A549 (cell line): Measurements from ENCODE around the gene MAGI2. TPM values are rescaled to one million over a fixed set of nuclear protein-coding genes. Genes with fewer than 3 reads are reported as not detected.

Source experiments
- ATAC-seq, 2 experiments: fragments of 200-7000 bp in 1 of 2; fragments of >200 bp in 1 of 2; cut with Nextera tagmentation in 1 of 2; cut with Tn5 transposase in 1 of 2; 3 replicates each; pipeline versions ENCODE4 v1.8.0 to v1.9.1; 2018 to 2020; ENCODE audit warnings: mild to moderate bottlenecking in 1 of 2, moderate library complexity in 1 of 2
- CTCF ChIA-PET: fragments of 300-600 bp; sonication (Branson Sonifier 250); formaldehyde crosslinking; extraction: SDS; loops from one replicate; lab custom pipeline; 2021; ENCODE audit warnings: antibody characterized with exemption, inconsistent platforms; lab: Yijun Ruan, JAX
- POLR2A ChIA-PET: fragments of 350-600 bp; formaldehyde crosslinking; extraction: SDS; loops from one replicate; lab custom pipeline; 2021; ENCODE audit warnings: antibody characterized with exemption, inconsistent platforms; lab: Yijun Ruan, JAX
- DNase-seq, 2 experiments: peaks; one replicate each; pipeline versions ENCODE4 v3.0.0 to v3.0.0-alpha.2; 2011 to 2016; ENCODE audit warnings: low read depth in 1 of 2, low spot score in 1 of 2
- FAIRE-seq: peaks from 2 replicates; lab custom pipeline; 2011; peaks lifted over from hg19 to GRCh38; lab: Jason Lieb, UNC
- H3K27ac ChIP-seq, 2 experiments: fragments of >200 bp; sonication (Bioruptor Twin); formaldehyde crosslinking; 3 replicates each; pipeline ENCODE4 v1.5.1; 2016 to 2017
- H3K4me1 ChIP-seq: fragments of >200 bp; sonication (Bioruptor Twin); formaldehyde crosslinking; 3 replicates; pipeline ENCODE4 v1.6.1; 2016
- H3K4me2 ChIP-seq: fragments of >200 bp; sonication (Bioruptor Twin); formaldehyde crosslinking; 3 replicates; pipeline ENCODE4 v1.6.1; 2016
- H3K4me3 ChIP-seq: fragments of >200 bp; sonication (Bioruptor Twin); formaldehyde crosslinking; 3 replicates; pipeline ENCODE4 v1.5.1; 2016
- H3K9me3 ChIP-seq: fragments of >200 bp; sonication (Bioruptor Twin); formaldehyde crosslinking; 3 replicates; pipeline ENCODE4 v1.6.1; 2016
- CBX2 ChIP-seq: fragments of 200-600 bp; sonication (generic); IDR thresholded peaks from 2 replicates; pipeline ENCODE4 v1.6.1; 2016; ENCODE audit warnings: low read depth, mild to moderate bottlenecking, borderline replicate concordance
- EHF ChIP-seq: fragments of 250-450 bp; sonication (Bioruptor Pico); IDR thresholded peaks from 2 replicates; pipeline ENCODE4 v1.5.0; 2020; ENCODE audit warnings: mild to moderate bottlenecking
- ESRRA ChIP-seq: fragments of 150-350 bp; IDR thresholded peaks from 2 replicates; pipeline ENCODE4 v1.6.1; 2014; ENCODE audit warnings: mild to moderate bottlenecking, low read length, borderline replicate concordance
- HEYL ChIP-seq: fragments of 250-450 bp; sonication (Bioruptor Pico); IDR thresholded peaks from 2 replicates; pipeline ENCODE4 v1.8.0; 2021; ENCODE audit warnings: mild to moderate bottlenecking, moderate library complexity
- HMGXB4 ChIP-seq: fragments of 250-450 bp; sonication (Bioruptor Pico); IDR thresholded peaks from 2 replicates; pipeline ENCODE4 v1.5.0; 2021; ENCODE audit warnings: mild to moderate bottlenecking, moderate library complexity, borderline replicate concordance
- HOXA7 ChIP-seq: fragments of 250-450 bp; sonication (Bioruptor Pico); IDR thresholded peaks from 2 replicates; pipeline ENCODE4 v1.5.0; 2020; ENCODE audit warnings: mild to moderate bottlenecking, moderate library complexity
- HOXB13 ChIP-seq: fragments of 250-450 bp; sonication (Bioruptor Pico); IDR thresholded peaks from 2 replicates; pipeline ENCODE4 v1.5.0; 2020; ENCODE audit warnings: low read depth, mild to moderate bottlenecking, moderate library complexity
- JUN ChIP-seq, 2 experiments: fragments of >200 bp; sonication (Bioruptor Twin); formaldehyde crosslinking; IDR thresholded peaks; 2 replicates in 1 of 2; 3 replicates in 1 of 2; pipeline ENCODE4 v1.6.1; 2016 to 2017
- KDM1A ChIP-seq: fragments of 200-600 bp; sonication (generic); IDR thresholded peaks from 2 replicates; pipeline ENCODE4 v1.6.1; 2016; ENCODE audit warnings: low read depth, mild to moderate bottlenecking
- KDM5A ChIP-seq: fragments of 200-600 bp; sonication (generic); IDR thresholded peaks from 2 replicates; pipeline ENCODE4 v1.6.1; 2016; ENCODE audit warnings: antibody characterized with exemption, mild to moderate bottlenecking
- MAFK ChIP-seq: fragments of 450-650 bp; IDR thresholded peaks from 2 replicates; pipeline ENCODE4 v1.6.1; 2014; ENCODE audit not compliant: partially characterized antibody
- MAX ChIP-seq: IDR thresholded peaks from 2 replicates; pipeline ENCODE4 v1.6.1; 2012
- NPAS2 ChIP-seq: fragments of 250-450 bp; sonication (Bioruptor Pico); IDR thresholded peaks from 2 replicates; pipeline ENCODE4 v1.8.0; 2022; ENCODE audit warnings: mild to moderate bottlenecking, moderate library complexity, borderline replicate concordance
- NR3C1 ChIP-seq: fragments of >200 bp; sonication (Bioruptor Twin); formaldehyde crosslinking; IDR thresholded peaks from 3 replicates; pipeline ENCODE4 v1.6.1; 2017
- PBX3 ChIP-seq: IDR thresholded peaks from 2 replicates; pipeline ENCODE4 v1.6.1; 2012
- PHF8 ChIP-seq: fragments of 200-600 bp; sonication (generic); IDR thresholded peaks from 2 replicates; pipeline ENCODE4 v1.6.1; 2016; ENCODE audit warnings: low read depth, mild to moderate bottlenecking, antibody characterized with exemption, moderate library complexity, borderline replicate concordance
- POLR2A ChIP-seq: IDR thresholded peaks from 2 replicates; pipeline ENCODE4 v1.6.1; 2012; ENCODE audit warnings: mild to moderate bottlenecking, low read length
- RCOR1 ChIP-seq: fragments of 150-350 bp; IDR thresholded peaks from 2 replicates; pipeline ENCODE4 v1.6.1; 2014; ENCODE audit warnings: antibody characterized with exemption, low read length, low read depth
- SREBF2 ChIP-seq: fragments of 450-650 bp; IDR thresholded peaks from 2 replicates; pipeline ENCODE4 v1.6.1; 2014; ENCODE audit warnings: mild to moderate bottlenecking, moderate library complexity
- TP53 ChIP-seq: fragments of 250-450 bp; sonication (Bioruptor Pico); IDR thresholded peaks from 2 replicates; pipeline ENCODE4 v1.5.0; 2021; ENCODE audit warnings: mild to moderate bottlenecking, moderate library complexity
- ZSCAN20 ChIP-seq: fragments of 250-450 bp; sonication (Bioruptor Pico); IDR thresholded peaks from 2 replicates; pipeline ENCODE4 v1.8.0; 2022; ENCODE audit warnings: mild to moderate bottlenecking, moderate library complexity
- WGBS: methylation state at CpG from one replicate; pipeline ENCODE4 v1.1.6; 2017; ENCODE audit errors: missing lambda C conversion rate; 5-methylcytosine and 5-hydroxymethylcytosine counted together
- polyA plus RNA-seq, 4 experiments: library from polyadenylated mRNA; depleted of rRNA in 3 of 4; stranded (reverse); fragments of >200 nt; fragmentation: RNase III in 1 of 4; extraction: RNeasy Plus Mini Kit Qiagen cat#74134 plus additional on column Dnase treatment in 1 of 4; gene quantifications; 2 replicates in 3 of 4; 3 replicates in 1 of 4; pipeline ENCODE4 v1.2.3, GENCODE V29; 2011 to 2017

MAGI2 gene
- polyA plus RNA-seq, 2 of the 4 experiments (the other 2 are of a cell fraction): 0.48 to 0.81 TPM

- TF ChIP-seq PBX3: no peak
- no peak for TF ChIP-seq JUN (IDR thresholded peaks at IDR 0.05)
- no peak for TF ChIP-seq HOXB13 (CRISPR knock-in tag)
- TF ChIP-seq MAX: no peak
- TF ChIP-seq TP53 (CRISPR knock-in tag): no peak
- no peak for TF ChIP-seq POLR2A
- TF ChIP-seq HEYL (CRISPR knock-in tag): no peak
These were observed 1372.7 kb downstream of the MAGI2 start (continued) for GRCh38 chr7:78080811-78081210.

- ATAC-seq: no peak
- TF ChIP-seq KDM1A (no peak), ZSCAN20 (CRISPR knock-in tag) (no peak), TP53 (CRISPR knock-in tag) (no peak), MAFK (no peak), RCOR1 (no peak)
- Histone ChIP-seq H3K9me3 (no peaks in the 10 kb centered on the region), H3K4me3 (no peak overlapping the region), H3K4me1 (no peaks in the 10 kb centered on the region), H3K4me2 (no peak overlapping the region), H3K27ac (no peak overlapping the region)
- no peak for FAIRE-seq
- WGBS: 5% methylated on average over 2 of the region's 2 CpGs
- ChIA-PET POLR2A (no interaction called here), CTCF (interaction anchor here (1.5 to 1.6 kb wide), 3 partner anchors 39 to 77 kb away, joined by 3 to 4 read pairs (median 4); no protein-coding TSS in a partner anchor)
- no peak for DNase-seq
These were observed 1373.2 kb downstream of the MAGI2 start for GRCh38 chr7:78080241-78080640.

- no peak overlapping the region for H3K27ac ChIP-seq
- ChIA-PET POLR2A (no interaction called here), CTCF (no interaction called here)
- DNase-seq (no peak), ATAC-seq (no peak; a peak in 1 of 6 replicates), FAIRE-seq (no peak)
- no peaks in the 10 kb centered on the region for H3K9me3 ChIP-seq
- TF ChIP-seq ESRRA (no peak), HOXA7 (CRISPR knock-in tag) (no peak), PHF8 (no peak), HMGXB4 (CRISPR knock-in tag) (no peak), KDM5A (no peak), NPAS2 (CRISPR knock-in tag) (no peak), CBX2 (no peak), EHF (CRISPR knock-in tag) (no peak), SREBF2 (no peak), NR3C1 (no peak)
- 27% methylated on average over 3 of the region's 3 CpGs for WGBS
- no peak overlapping the region for H3K4me2 ChIP-seq
- H3K4me1 ChIP-seq: no peaks in the 10 kb centered on the region
- H3K4me3 ChIP-seq: no peak overlapping the region
These were observed 1378.8 kb downstream of the MAGI2 start for GRCh38 chr7:78074713-78075112.
